CD4-positive, alpha-beta T cell treated with Interleukin-21 for 1 hour (primary cell): ENCODE measurements around the gene CDC23.
"Not testable (repeated sequence)": the region's sequence is repeated elsewhere in the genome, so short reads cannot be mapped to it uniquely, and the experiment has no call there.

Experiments used
- DNase-seq: peaks from one replicate; pipeline ENCODE4 v3.0.0-alpha.2; 2020

CDC23 gene

GRCh38 chr5:138210985-138211384 lies 2.1 kb downstream of the CDC23 start:
- DNase-seq, result no peak

- DNase-seq, result not testable (repeated sequence)
Measured at GRCh38 chr5:138193859-138194258, 19.3 kb downstream of the CDC23 start.

- DNase-seq, result no peak
Measured at GRCh38 chr5:138192826-138193225, 20.3 kb downstream of the CDC23 start.

- DNase-seq, result no peak
Measured at GRCh38 chr5:138188626-138189025, 24.5 kb downstream of the CDC23 start.

- no peak for DNase-seq
Measured at GRCh38 chr5:138186002-138186447, 27.1 kb downstream of the CDC23 start.

GRCh38 chr5:138182808-138183207 lies 30.3 kb downstream of the CDC23 start:
- DNase-seq, result no peak

GRCh38 chr5:138180841-138181240 lies 32.3 kb downstream of the CDC23 start:
- no peak for DNase-seq

- DNase-seq, result peak; percentile 60
Measured at GRCh38 chr5:138180183-138180782, 32.8 kb downstream of the CDC23 start.

- DNase-seq, result no peak
Measured at GRCh38 chr5:138179277-138179857, 33.8 kb downstream of the CDC23 start.

GRCh38 chr5:138178516-138179276 lies 34.4 kb downstream of the CDC23 start, which contains the start of the genes BRD8 and KIF20A:
TSS of gene BRD8 (minus strand) at chr5:138178630. CDS start at chr5:138178614, 16 bp downstream.
TSS of gene KIF20A (plus strand) at chr5:138179112. CDS start at chr5:138179681, 569 bp downstream.
- peak; percentile 94 for DNase-seq

GRCh38 chr5:138177941-138178515 lies 35.1 kb downstream of the CDC23 start:
- peak; percentile 35 for DNase-seq

GRCh38 chr5:138170299-138170698 lies 42.8 kb downstream of the CDC23 start:
- no peak for DNase-seq

GRCh38 chr5:138169124-138169523 lies 44.0 kb downstream of the CDC23 start:
- no peak for DNase-seq

GRCh38 chr5:138163721-138164120 lies 49.4 kb downstream of the CDC23 start:
- DNase-seq, result no peak

GRCh38 chr5:138160706-138161105 lies 52.4 kb downstream of the CDC23 start:
- no peak for DNase-seq

- DNase-seq, result no peak
Measured at GRCh38 chr5:138159666-138160065, 53.5 kb downstream of the CDC23 start.

GRCh38 chr5:138157626-138158025 lies 55.5 kb downstream of the CDC23 start:
- no peak for DNase-seq

GRCh38 chr5:138155977-138156376 lies 57.1 kb downstream of the CDC23 start:
- not testable (repeated sequence) for DNase-seq

- DNase-seq, result no peak
Measured at GRCh38 chr5:138149530-138149929, 63.6 kb downstream of the CDC23 start.

- DNase-seq, result no peak
Measured at GRCh38 chr5:138148811-138149210, 64.3 kb downstream of the CDC23 start.

- not testable (repeated sequence) for DNase-seq
Measured at GRCh38 chr5:138143578-138143977, 69.5 kb downstream of the CDC23 start.

- DNase-seq, result no peak
Measured at GRCh38 chr5:138141734-138142133, 71.4 kb downstream of the CDC23 start.

- no peak for DNase-seq
Measured at GRCh38 chr5:138140268-138140667, 72.9 kb downstream of the CDC23 start.

GRCh38 chr5:138139781-138140090 lies 73.4 kb downstream of the CDC23 start:
- no peak for DNase-seq
